GM18526 (cell line): ENCODE measurements around the gene IL2RA.

ENCODE experiments used
- POLR2A ChIP-seq: IDR thresholded peaks from 3 replicates; pipeline ENCODE4 v1.6.1; 2011; ENCODE audit not compliant: insufficient read length; ENCODE audit errors: extremely low read depth

IL2RA gene

DNA sequence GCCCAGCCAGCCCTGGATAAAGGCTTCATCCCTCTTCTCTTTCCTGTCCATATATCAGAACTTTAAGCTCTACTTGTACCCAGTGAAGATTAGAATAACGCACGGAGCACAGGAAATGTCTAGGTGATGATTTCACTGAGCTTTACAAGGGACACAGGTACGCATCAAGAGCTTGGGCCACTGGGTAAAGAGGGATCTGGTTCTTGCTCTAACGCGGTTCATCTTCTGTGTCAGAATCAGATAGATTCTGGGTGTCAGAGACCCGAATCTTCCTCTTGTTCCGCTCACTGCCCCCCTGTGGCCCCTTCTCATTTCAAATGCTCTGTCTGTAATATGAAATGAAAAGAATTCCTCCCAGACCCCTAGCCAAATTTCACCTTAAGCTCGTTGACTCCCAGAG, 24.7 kb downstream of the IL2RA start:
- no peak for TF ChIP-seq POLR2A

- TF ChIP-seq POLR2A = no peak
Observed at GRCh38 chr10:6036861-6037321, 25.3 kb downstream of the IL2RA start.

GRCh38 chr10:6035931-6036575, 26.1 kb downstream of the IL2RA start:
- TF ChIP-seq POLR2A = no peak

- TF ChIP-seq POLR2A = no peak
Observed at GRCh38 chr10:6035101-6035834, 26.9 kb downstream of the IL2RA start.

- TF ChIP-seq POLR2A = no peak
Observed at GRCh38 chr10:6034371-6034770, 27.8 kb downstream of the IL2RA start.

- no peak for TF ChIP-seq POLR2A
Observed at GRCh38 chr10:6033954-6034353, 28.2 kb downstream of the IL2RA start.

DNA sequence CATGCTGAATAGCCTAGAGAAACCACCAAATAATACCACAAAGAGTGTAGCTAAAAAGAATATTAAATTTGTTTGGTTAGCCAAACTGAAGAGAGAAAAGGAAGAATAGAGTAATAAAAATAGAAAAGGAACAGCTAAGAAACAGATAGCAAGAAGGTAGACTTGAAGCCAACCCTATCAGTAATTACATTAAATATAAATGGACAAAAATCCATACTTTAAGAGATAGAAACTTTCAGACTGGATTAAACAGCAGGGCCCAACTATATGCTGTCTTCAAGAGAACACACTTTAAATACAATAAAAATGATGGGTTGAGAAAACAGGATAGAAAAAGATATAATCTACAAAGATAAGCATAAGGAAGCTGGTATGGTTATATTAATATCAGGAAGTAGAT, 31.2 kb downstream of the IL2RA start:
- TF ChIP-seq POLR2A = no peak

- TF ChIP-seq POLR2A = no peak
Observed at GRCh38 chr10:6030217-6030616, 31.9 kb downstream of the IL2RA start.

DNA sequence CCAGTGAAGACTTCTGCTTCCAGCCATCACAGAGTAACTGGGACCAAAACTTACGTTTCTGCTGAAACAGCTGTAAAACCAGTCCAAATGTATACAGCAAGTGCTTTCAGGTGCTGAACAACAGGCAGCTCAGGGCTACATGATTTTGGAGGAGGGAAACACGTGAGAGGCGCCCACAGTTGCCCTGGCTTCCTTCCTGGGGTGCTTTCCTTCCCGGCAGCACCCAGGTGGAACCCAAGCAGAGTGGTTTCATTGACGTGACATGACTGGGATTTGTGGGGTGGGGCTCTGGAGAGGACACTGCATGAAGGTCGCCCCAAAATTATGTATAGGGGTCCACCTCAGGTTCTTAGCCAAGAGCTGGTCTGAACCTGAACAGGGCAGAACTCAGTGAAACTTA, 34.2 kb downstream of the IL2RA start:
- no peak for TF ChIP-seq POLR2A

- no peak for TF ChIP-seq POLR2A
Observed at GRCh38 chr10:6025683-6026255, 36.4 kb downstream of the IL2RA start.

- TF ChIP-seq POLR2A = no peak
Observed at GRCh38 chr10:6024334-6024682, 37.9 kb downstream of the IL2RA start.

DNA sequence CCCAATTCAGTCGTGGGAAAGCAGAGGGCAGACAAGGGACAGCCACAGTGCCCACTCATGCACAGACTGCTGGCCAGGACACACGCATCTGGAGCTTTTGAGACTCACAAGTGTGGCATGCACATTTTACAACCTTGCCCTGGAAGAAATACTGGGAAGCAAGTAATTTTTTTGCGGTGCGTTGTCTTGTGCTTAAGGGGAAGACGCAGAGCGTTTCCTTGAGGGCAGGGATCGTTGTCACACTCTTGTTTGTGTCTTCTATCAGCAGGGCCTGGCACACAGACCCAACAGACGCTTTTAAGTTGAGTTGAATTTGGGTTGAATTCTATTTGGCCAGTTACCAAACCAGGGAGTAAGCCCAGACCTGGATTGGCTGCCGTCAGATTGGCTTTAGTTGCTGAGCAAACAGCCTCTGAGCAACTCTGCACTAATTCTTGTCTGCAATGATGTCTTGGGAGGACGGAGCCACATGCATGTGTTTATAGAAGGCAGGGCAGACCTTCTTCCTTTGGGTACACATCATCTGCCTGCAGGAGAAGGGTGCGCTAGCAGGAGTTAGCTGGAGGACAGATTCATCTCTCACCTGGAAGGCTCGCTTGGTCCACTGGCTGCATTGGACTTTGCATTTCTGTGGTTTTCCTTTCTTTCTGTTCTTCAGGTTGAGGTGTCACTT, 38.4 kb downstream of the IL2RA start:
- TF ChIP-seq POLR2A = no peak

DNA sequence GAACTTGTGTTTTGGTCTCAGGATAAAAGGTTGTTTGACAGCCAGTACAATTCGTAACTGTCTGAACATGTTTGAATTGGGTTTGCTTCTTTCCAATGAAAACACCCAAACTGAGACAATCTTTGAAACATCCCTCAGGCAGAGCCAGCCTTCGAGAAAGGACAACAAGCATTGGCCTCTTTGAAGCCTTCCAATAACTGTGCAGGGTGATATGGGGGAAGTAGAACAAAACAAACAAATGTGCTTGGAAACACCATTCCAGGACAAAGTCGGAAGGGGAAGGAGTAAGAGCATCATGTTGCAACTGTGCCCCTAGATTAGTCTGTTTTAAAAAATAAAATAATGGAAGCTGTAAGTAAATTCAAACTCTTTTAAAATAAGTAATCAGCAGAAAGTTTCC, 39.5 kb downstream of the IL2RA start:
- TF ChIP-seq POLR2A = no peak

- TF ChIP-seq POLR2A = no peak
Observed at GRCh38 chr10:6020826-6021225, 41.3 kb downstream of the IL2RA start.

DNA sequence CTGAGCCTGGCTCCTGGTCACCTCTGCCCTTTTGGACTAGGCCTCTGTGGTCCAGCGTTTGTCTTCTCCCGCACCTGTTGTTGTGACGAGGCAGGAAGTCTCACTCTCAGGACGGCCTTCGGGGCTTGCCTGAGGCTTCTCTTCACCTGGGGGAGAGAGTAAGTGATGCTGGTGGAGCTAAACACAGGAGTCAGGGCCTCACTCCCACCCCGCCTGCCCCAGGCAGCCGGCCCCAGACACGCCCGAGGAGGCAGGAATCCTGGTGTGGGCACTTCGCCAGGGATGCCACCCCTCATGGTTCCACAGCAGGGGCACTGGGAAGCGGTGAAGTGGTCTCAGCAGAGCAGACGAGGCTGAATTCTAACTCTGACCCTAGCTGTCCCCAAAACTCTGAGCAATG, 42.4 kb downstream of the IL2RA start:
- TF ChIP-seq POLR2A = no peak
